Measurements from ENCODE around the gene CAPN7. TPM values are rescaled to one million over a fixed set of nuclear protein-coding genes. Genes with fewer than 3 reads are reported as not detected.

CAPN7 gene
- total RNA-seq, 1 donor from 2014 or later = 30.9 TPM

GRCh38 chr3:15265655-15266509 is 59.8 kb downstream of the CAPN7 start:
- DNase-seq (ENCODE audit: low read depth, low spot score) = no peak
- H3K27ac Mint-ChIP-seq (ENCODE audit: unreplicated experiment) = peak overlapping the region; percentile 89

GRCh38 chr3:15266510-15267376 is 60.7 kb downstream of the CAPN7 start:
- H3K4me1 Mint-ChIP-seq = peaks cover 5% of the 10 kb centered on the region

More at GRCh38 chr3:15265655-15266509, 59.8 kb downstream of the CAPN7 start:
- no peaks in the 10 kb centered on the region for H3K27me3 Mint-ChIP-seq (ENCODE audit: low read depth)
- peaks cover 5% of the 10 kb centered on the region for H3K4me1 Mint-ChIP-seq
- no peaks in the 10 kb centered on the region for H3K36me3 Mint-ChIP-seq (ENCODE audit: low read depth)
- no peak for TF ChIP-seq CTCF (conservative IDR thresholded peaks at IDR 0.05)
- no peak overlapping the region for H3K4me3 Mint-ChIP-seq
- H3K9me3 Mint-ChIP-seq = no peaks in the 10 kb centered on the region

GRCh38 chr3:15267502-15267901 is 61.5 kb downstream of the CAPN7 start:
- Mint-ChIP-seq H3K4me3 (no peak overlapping the region), H3K36me3 (ENCODE audit: low read depth) (no peaks in the 10 kb centered on the region), H3K4me1 (peaks cover 5% of the 10 kb centered on the region), H3K9me3 (no peaks in the 10 kb centered on the region), H3K27ac (ENCODE audit: unreplicated experiment) (no peak overlapping the region), H3K27me3 (ENCODE audit: low read depth) (no peaks in the 10 kb centered on the region)
- no peak for TF ChIP-seq CTCF (conservative IDR thresholded peaks at IDR 0.05)
- no peak for DNase-seq (ENCODE audit: low read depth, low spot score)

More at GRCh38 chr3:15266510-15267376, 60.7 kb downstream of the CAPN7 start:
- H3K27me3 Mint-ChIP-seq (ENCODE audit: low read depth) = no peaks in the 10 kb centered on the region
- H3K36me3 Mint-ChIP-seq (ENCODE audit: low read depth) = no peaks in the 10 kb centered on the region
- no peak for TF ChIP-seq CTCF (conservative IDR thresholded peaks at IDR 0.05)
- DNase-seq (ENCODE audit: low read depth, low spot score) = no peak
- H3K9me3 Mint-ChIP-seq = no peaks in the 10 kb centered on the region
- H3K4me3 Mint-ChIP-seq = no peak overlapping the region
- no peak overlapping the region for H3K27ac Mint-ChIP-seq (ENCODE audit: unreplicated experiment)

GRCh38 chr3:15268033-15268631 is 62.1 kb downstream of the CAPN7 start:
- no peak overlapping the region for H3K4me3 Mint-ChIP-seq

More at GRCh38 chr3:15268033-15268631, 62.1 kb downstream of the CAPN7 start:
- H3K4me1 Mint-ChIP-seq = peaks cover 5% of the 10 kb centered on the region
- TF ChIP-seq CTCF (conservative IDR thresholded peaks at IDR 0.05) = peak; percentile 95
- DNase-seq (ENCODE audit: low read depth, low spot score) = peak; percentile 78
- H3K36me3 Mint-ChIP-seq (ENCODE audit: low read depth) = no peaks in the 10 kb centered on the region
- H3K27me3 Mint-ChIP-seq (ENCODE audit: low read depth) = no peaks in the 10 kb centered on the region
- no peaks in the 10 kb centered on the region for H3K9me3 Mint-ChIP-seq
- H3K27ac Mint-ChIP-seq (ENCODE audit: unreplicated experiment) = no peak overlapping the region

All from neural crest cell (in vitro differentiated cells).